RWPE2 (cell line): ENCODE data around the gene SEC11C.

Experiments used
- ATAC-seq: fragments of 200-7000 bp; cut with Tn5 transposase; 3 replicates; pipeline ENCODE4 v1.9.1; 2021; ENCODE audit warnings: low read depth
- DNase-seq: peaks from one replicate; pipeline ENCODE4 v3.0.0-alpha.2; 2020; ENCODE audit warnings: low spot score
- H3K27ac ChIP-seq: fragments of 450-650 bp; 2 replicates; pipeline ENCODE4 v1.5.1; 2017; ENCODE audit warnings: mild to moderate bottlenecking; ENCODE audit not compliant: poor library complexity, severe bottlenecking
- H3K27me3 ChIP-seq: fragments of 250-450 bp; sonication (Bioruptor Pico); 2 replicates; pipeline ENCODE4 v1.5.1; 2021; ENCODE audit warnings: mild to moderate bottlenecking, moderate library complexity; ENCODE audit not compliant: insufficient read depth, poor library complexity, severe bottlenecking
- H3K36me3 ChIP-seq: fragments of 250-450 bp; sonication (Bioruptor Pico); 2 replicates; pipeline ENCODE4 v1.5.1; 2020; ENCODE audit warnings: low read depth, mild to moderate bottlenecking, moderate library complexity
- H3K4me1 ChIP-seq: fragments of 250-450 bp; sonication (Bioruptor Pico); 2 replicates; pipeline ENCODE4 v1.5.1; 2021; ENCODE audit warnings: mild to moderate bottlenecking, moderate library complexity; ENCODE audit not compliant: insufficient read depth, poor library complexity, severe bottlenecking
- H3K4me3 ChIP-seq: fragments of 250-450 bp; sonication (Bioruptor Pico); 2 replicates; pipeline ENCODE4 v1.5.1; 2021; ENCODE audit warnings: mild to moderate bottlenecking, moderate library complexity; ENCODE audit not compliant: severe bottlenecking
- H3K9me3 ChIP-seq: fragments of 250-450 bp; sonication (Bioruptor Pico); 2 replicates; pipeline ENCODE4 v1.5.1; 2021; ENCODE audit warnings: mild to moderate bottlenecking, moderate library complexity; ENCODE audit not compliant: severe bottlenecking
- CTCF ChIP-seq: fragments of 450-650 bp; IDR thresholded peaks from one replicate; pipeline ENCODE4 v1.5.1; 2017; ENCODE audit warnings: mild to moderate bottlenecking, moderate library complexity; ENCODE audit not compliant: poor library complexity, severe bottlenecking

Gene SEC11C

DNA sequence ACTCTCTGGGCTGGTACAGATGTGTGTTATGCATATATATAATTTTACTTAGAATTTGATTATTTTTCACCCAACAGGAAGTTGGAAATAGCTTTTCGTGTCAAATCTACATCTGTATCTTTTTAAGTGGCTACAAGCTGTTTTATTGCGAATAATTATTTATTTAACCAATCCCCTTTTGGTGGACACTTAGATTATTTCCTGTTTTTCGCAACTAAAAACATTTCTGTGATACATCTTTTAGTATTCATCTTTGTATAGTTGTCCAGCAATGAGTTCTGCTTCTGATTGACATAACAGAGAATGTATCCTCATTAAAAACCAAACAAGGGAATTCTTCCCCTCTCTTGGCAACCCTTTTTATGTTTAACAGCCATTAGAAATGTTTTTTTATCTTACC, 16.6 kb downstream of the SEC11C start:
- H3K36me3 ChIP-seq, result peaks cover 28% of the 10 kb centered on the region
- H3K4me3 ChIP-seq, result no peak overlapping the region
- ATAC-seq, result no peak
- H3K4me1 ChIP-seq, result no peaks in the 10 kb centered on the region
- no peaks in the 10 kb centered on the region for H3K27me3 ChIP-seq
- no peak overlapping the region for H3K27ac ChIP-seq
- TF ChIP-seq CTCF, result no peak
- no peak for DNase-seq
- H3K9me3 ChIP-seq, result no peaks in the 10 kb centered on the region

GRCh38 chr18:59159265-59159664, 19.6 kb downstream of the SEC11C start:
- Histone ChIP-seq H3K4me1 (no peaks in the 10 kb centered on the region), H3K36me3 (peaks cover 19% of the 10 kb centered on the region), H3K4me3 (no peak overlapping the region), H3K27ac (no peak overlapping the region), H3K9me3 (no peaks in the 10 kb centered on the region), H3K27me3 (no peaks in the 10 kb centered on the region)
- no peak for TF ChIP-seq CTCF
- ATAC-seq (no peak), DNase-seq (no peak)

- Histone ChIP-seq H3K27ac (no peak overlapping the region), H3K27me3 (no peaks in the 10 kb centered on the region), H3K36me3 (peaks cover 19% of the 10 kb centered on the region), H3K4me1 (no peaks in the 10 kb centered on the region), H3K9me3 (no peaks in the 10 kb centered on the region), H3K4me3 (no peak overlapping the region)
- no peak for DNase-seq
- ATAC-seq, result no peak
- TF ChIP-seq CTCF, result no peak
These were observed 20.3 kb downstream of the SEC11C start for GRCh38 chr18:59159986-59160385.

- DNase-seq, result no peak
- H3K36me3 ChIP-seq, result no peaks in the 10 kb centered on the region
- H3K4me3 ChIP-seq, result no peak overlapping the region
- H3K9me3 ChIP-seq, result no peaks in the 10 kb centered on the region
- no peak overlapping the region for H3K27ac ChIP-seq
- peaks cover 6% of the 10 kb centered on the region for H3K27me3 ChIP-seq
- no peak for TF ChIP-seq CTCF
- no peaks in the 10 kb centered on the region for H3K4me1 ChIP-seq
- no peak for ATAC-seq
These were observed 33.1 kb downstream of the SEC11C start for GRCh38 chr18:59172664-59173249.

- ATAC-seq, result no peak
- no peak for TF ChIP-seq CTCF
- Histone ChIP-seq H3K9me3 (no peaks in the 10 kb centered on the region), H3K4me3 (no peak overlapping the region), H3K27ac (no peak overlapping the region), H3K4me1 (no peaks in the 10 kb centered on the region), H3K36me3 (no peaks in the 10 kb centered on the region), H3K27me3 (no peaks in the 10 kb centered on the region)
- no peak for DNase-seq
These were observed 37.8 kb downstream of the SEC11C start for GRCh38 chr18:59177485-59177884.
